PFSK-1 (cell line): ENCODE data around the gene SDHB.

Experiments used
- POLR2AphosphoS5 ChIP-seq: IDR thresholded peaks from 2 replicates; pipeline ENCODE4 v1.6.1; 2012; ENCODE audit warnings: low read depth, mild to moderate bottlenecking, control low read depth, low read length, moderate library complexity
- TAF1 ChIP-seq: IDR thresholded peaks from 2 replicates; pipeline ENCODE4 v1.6.1; 2012; ENCODE audit warnings: low read length, control low read depth, borderline replicate concordance; ENCODE audit not compliant: insufficient read depth

DNA sequence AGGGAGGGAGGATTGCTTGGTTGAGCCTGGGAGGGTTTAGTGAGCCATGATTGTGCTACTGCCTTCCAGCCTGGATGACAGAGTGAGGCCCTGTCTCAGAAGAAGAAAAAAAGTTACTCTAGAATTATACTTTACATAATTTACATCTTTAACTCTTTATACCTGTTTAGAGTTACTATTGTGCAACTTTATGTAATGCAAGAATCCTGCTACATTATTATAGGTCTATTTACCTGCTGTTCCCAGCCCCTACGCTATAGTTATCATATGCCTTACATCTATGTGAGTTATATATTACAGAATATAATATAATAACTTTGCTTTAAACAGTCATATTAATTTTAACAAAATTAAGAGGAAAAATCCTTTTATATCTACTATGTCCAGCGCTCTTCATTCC lies 14.3 kb downstream of the SDHB start:
- TF ChIP-seq TAF1 (no peak), POLR2AphosphoS5 (no peak)
